B cell (primary cell): ENCODE data around the gene ANKFY1. TPM values are rescaled to one million over a fixed set of nuclear protein-coding genes. Genes with fewer than 3 reads are reported as not detected.

Source experiments
- ATAC-seq: fragments of 200-7000 bp; cut with Tn5 transposase; one replicate; pipeline ENCODE4 v1.10.0; 2021; ENCODE audit warnings: low read depth, mild to moderate bottlenecking, moderate number of reproducible peaks, moderate library complexity
- CTCF ChIA-PET: fragments of 350-600 bp; sonication (Branson Sonifier 250); formaldehyde crosslinking; loops from one replicate; lab custom pipeline; 2021; ENCODE audit warnings: antibody characterized with exemption, inconsistent platforms; lab: Charles Lee
- POLR2A ChIA-PET: fragments of 350-600 bp; sonication (Branson Sonifier 250); formaldehyde crosslinking; loops from one replicate; lab custom pipeline; 2021; ENCODE audit warnings: antibody characterized with exemption; lab: Charles Lee
- DNase-seq: peaks from one replicate; pipeline ENCODE4 v3.0.0; 2013
- H2AFZ ChIP-seq: 2 replicates; pipeline ENCODE4 v1.6.1; 2012; ENCODE audit warnings: mild to moderate bottlenecking, low read depth, low read length; ENCODE audit not compliant: insufficient read depth, poor library complexity, severe bottlenecking
- H3K27ac ChIP-seq, 2 donors: 1 replicate in 1 of 2; 2 replicates in 1 of 2; pipeline ENCODE4 v1.5.1; 2012 to 2013; ENCODE audit warnings: low read length in 2 of 2, mild to moderate bottlenecking in 2 of 2, moderate library complexity in 1 of 2
- H3K27me3 ChIP-seq, 4 experiments: fragments of 200-600 bp in 1 of 4; sonication (generic) in 1 of 4; replicated peaks in 1 of 4; 1 replicate in 2 of 4; 2 replicates in 2 of 4; pipeline versions ENCODE4 v1.6.1 to v1.7.0; 2013 to 2016; ENCODE audit warnings: low read length in 3 of 4, mild to moderate bottlenecking in 2 of 4, mixed read lengths in 1 of 4, moderate library complexity in 1 of 4; ENCODE audit not compliant: insufficient read depth in 4 of 4, control insufficient read depth in 3 of 4; ENCODE audit errors: control extremely low read depth in 1 of 4
- H3K36me3 ChIP-seq, 2 experiments: replicated peaks in 1 of 2; 1 replicate in 1 of 2; 2 replicates in 1 of 2; pipeline versions ENCODE4 v1.6.1 to v1.7.1; 2013; ENCODE audit warnings: low read length in 1 of 2; ENCODE audit not compliant: insufficient read depth in 2 of 2, control insufficient read depth in 1 of 2; ENCODE audit errors: control extremely low read depth in 1 of 2, extremely low read depth in 1 of 2
- H3K4me1 ChIP-seq, 2 donors: fragments of 200-600 bp in 1 of 2; sonication (generic) in 1 of 2; 1 replicate in 1 of 2; 2 replicates in 1 of 2; pipeline versions ENCODE4 v1.5.1 to v1.6.1; 2013 to 2017; ENCODE audit warnings: low read length in 2 of 2; ENCODE audit not compliant: control insufficient read depth in 2 of 2, insufficient read depth in 2 of 2
- H3K4me2 ChIP-seq: replicated peaks from 2 replicates; pipeline ENCODE3; 2012; ENCODE audit warnings: mild to moderate bottlenecking, low read depth, low read length; ENCODE audit not compliant: poor library complexity, severe bottlenecking
- H3K4me3 ChIP-seq, 5 experiments: fragments of 200-600 bp in 1 of 5; sonication (generic) in 1 of 5; 1 replicate in 3 of 5; 2 replicates in 2 of 5; pipeline versions ENCODE4 v1.5.1 to v1.7.0; 2011 to 2016; ENCODE audit warnings: low read length in 4 of 5, mild to moderate bottlenecking in 4 of 5, low read depth in 2 of 5, control low read depth in 1 of 5, moderate library complexity in 1 of 5; ENCODE audit not compliant: insufficient read depth in 1 of 5; ENCODE audit errors: control extremely low read depth in 1 of 5, extremely low read depth in 1 of 5
- H3K79me2 ChIP-seq: fragments of 200-600 bp; sonication (generic); one replicate; pipeline ENCODE4 v1.6.0; 2016; ENCODE audit warnings: low read length; ENCODE audit not compliant: control insufficient read depth, insufficient read depth
- H3K9ac ChIP-seq: fragments of 200-600 bp; sonication (generic); 2 replicates; pipeline ENCODE4 v1.6.1; 2017; ENCODE audit warnings: mild to moderate bottlenecking, low read length, moderate library complexity
- H3K9me3 ChIP-seq, 3 donors: one replicate each; pipeline versions ENCODE4 v1.6.1 to v1.7.1; 2013; ENCODE audit warnings: low read length in 2 of 3; ENCODE audit not compliant: control insufficient read depth in 2 of 3, insufficient read depth in 1 of 3; ENCODE audit errors: control extremely low read depth in 1 of 3
- H4K20me1 ChIP-seq: 2 replicates; pipeline ENCODE4 v1.6.0; 2012; ENCODE audit warnings: mild to moderate bottlenecking, low read length; ENCODE audit not compliant: insufficient read depth, control insufficient read depth, poor library complexity, severe bottlenecking
- H3K27ac Mint-ChIP-seq: one replicate; pipeline ENCODE4 v1.8.0; 2021; ENCODE audit warnings: mixed read lengths
- H3K27me3 Mint-ChIP-seq: one replicate; pipeline ENCODE4 v1.8.0; 2021; ENCODE audit warnings: mixed read lengths
- H3K4me1 Mint-ChIP-seq: one replicate; pipeline ENCODE4 v1.8.0; 2021; ENCODE audit warnings: mixed read lengths
- H3K4me3 Mint-ChIP-seq: one replicate; pipeline ENCODE4 v1.8.0; 2021; ENCODE audit warnings: mixed read lengths
- H3K9me3 Mint-ChIP-seq: one replicate; pipeline ENCODE4 v1.8.0; 2022; ENCODE audit warnings: mixed read lengths; ENCODE audit not compliant: insufficient read depth
- EZH2 ChIP-seq: IDR thresholded peaks from 2 replicates; pipeline ENCODE4 v1.6.1; 2012; ENCODE audit warnings: borderline replicate concordance, low read depth, mild to moderate bottlenecking, moderate library complexity, low read length; ENCODE audit not compliant: insufficient read depth, poor library complexity, severe bottlenecking
- WGBS: methylation state at CpG from one replicate; pipeline ENCODE4 v1.1.5; 2013; ENCODE audit warnings: missing lambda C conversion rate; ENCODE audit not compliant: insufficient coverage; 5-methylcytosine and 5-hydroxymethylcytosine counted together
- intact Hi-C: fragments of 100-400 bp; cut with micrococcal nuclease; formaldehyde crosslinking; loops from one replicate; pipeline ENCODE4 v1.10.0; 2022
- polyA plus RNA-seq: library from polyadenylated mRNA; depleted of rRNA; stranded (reverse); fragments of >200 nt; gene quantifications from 2 replicates; pipeline ENCODE4 v1.2.3, GENCODE V29; 2012
- total RNA-seq, 2 donors: library from RNA; stranded (reverse); fragments of 120-200 nt in 1 of 2; gene quantifications; 1 replicate in 1 of 2; 2 replicates in 1 of 2; pipeline versions ENCODE4 v1.2.3 to v1.2.4, GENCODE V29; 2013 to 2022
- TF ChIP-seq, protein P1 (sequence below): fragments of 200-600 bp; IDR thresholded peaks from one replicate; pipeline ENCODE4 v1.8.0; 2022; ENCODE audit warnings: antibody characterized with exemption, mild to moderate bottlenecking

Gene ANKFY1
- total and polyA plus RNA-seq, 2 donors (not counting 1 experiment from before 2014, with no cell fraction given) = 23.1 to 63.9 TPM

DNA sequence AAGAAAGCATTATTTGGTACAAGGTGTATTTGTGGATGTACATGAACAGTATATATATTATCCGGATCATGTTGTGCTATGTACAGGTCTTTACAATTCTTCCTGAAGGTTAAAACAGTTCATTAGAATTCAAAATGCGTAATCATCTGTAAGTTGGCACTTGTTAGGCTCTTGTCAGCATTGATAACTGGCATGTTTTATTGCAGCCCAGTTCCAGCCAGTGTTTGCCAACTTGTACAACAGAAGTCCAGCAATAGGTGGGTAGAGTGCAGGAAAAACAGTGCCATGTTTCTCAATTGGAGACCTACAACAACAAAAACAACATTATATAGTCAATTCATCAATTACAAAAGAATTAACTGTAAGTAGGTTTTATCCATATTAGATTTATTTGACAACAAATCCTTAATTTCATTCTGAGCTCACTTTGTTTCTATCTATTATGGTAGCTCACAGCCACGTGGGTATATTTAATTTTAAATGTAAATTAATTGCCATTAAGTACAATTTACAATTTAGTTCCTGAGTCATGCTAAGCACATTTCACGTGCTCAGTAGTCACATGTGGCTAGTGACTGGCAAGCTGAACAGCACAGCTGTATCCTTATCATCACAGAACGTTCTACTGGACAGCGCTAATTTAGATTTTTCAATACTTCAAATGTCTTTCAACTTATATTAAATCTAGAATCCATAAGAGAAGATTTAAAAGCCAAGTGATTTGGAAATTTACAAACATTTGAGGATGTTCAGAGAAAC is 8.6 kb upstream of the ANKFY1 start:
- DNase-seq = no peak
- H3K4me1 ChIP-seq = no peaks in the 10 kb centered on the region
- Mint-ChIP-seq H3K27me3 (no peaks in the 10 kb centered on the region), H3K4me3 (no peak overlapping the region), H3K27ac (no peak overlapping the region), H3K9me3 (no peaks in the 10 kb centered on the region), H3K4me1 (no peaks in the 10 kb centered on the region)
- POLR2A ChIA-PET = no interaction called here
- no peak for ATAC-seq
- WGBS = 100% methylated on average over 2 of the region's 6 CpGs
- H3K27me3 ChIP-seq = no peaks in the 10 kb centered on the region
- CTCF ChIA-PET = interaction anchor here (1.1 to 1.4 kb wide), 2 partner anchors 18 to 56 kb away, joined by 4 read pairs; no protein-coding TSS in a partner anchor
- H3K27ac ChIP-seq = no peak overlapping the region
- H3K9me3 ChIP-seq = no peaks in the 10 kb centered on the region
- H4K20me1 ChIP-seq = peaks cover 11% of the 10 kb centered on the region
- no peak for TF ChIP-seq EZH2
- TF ChIP-seq, protein P1, sequence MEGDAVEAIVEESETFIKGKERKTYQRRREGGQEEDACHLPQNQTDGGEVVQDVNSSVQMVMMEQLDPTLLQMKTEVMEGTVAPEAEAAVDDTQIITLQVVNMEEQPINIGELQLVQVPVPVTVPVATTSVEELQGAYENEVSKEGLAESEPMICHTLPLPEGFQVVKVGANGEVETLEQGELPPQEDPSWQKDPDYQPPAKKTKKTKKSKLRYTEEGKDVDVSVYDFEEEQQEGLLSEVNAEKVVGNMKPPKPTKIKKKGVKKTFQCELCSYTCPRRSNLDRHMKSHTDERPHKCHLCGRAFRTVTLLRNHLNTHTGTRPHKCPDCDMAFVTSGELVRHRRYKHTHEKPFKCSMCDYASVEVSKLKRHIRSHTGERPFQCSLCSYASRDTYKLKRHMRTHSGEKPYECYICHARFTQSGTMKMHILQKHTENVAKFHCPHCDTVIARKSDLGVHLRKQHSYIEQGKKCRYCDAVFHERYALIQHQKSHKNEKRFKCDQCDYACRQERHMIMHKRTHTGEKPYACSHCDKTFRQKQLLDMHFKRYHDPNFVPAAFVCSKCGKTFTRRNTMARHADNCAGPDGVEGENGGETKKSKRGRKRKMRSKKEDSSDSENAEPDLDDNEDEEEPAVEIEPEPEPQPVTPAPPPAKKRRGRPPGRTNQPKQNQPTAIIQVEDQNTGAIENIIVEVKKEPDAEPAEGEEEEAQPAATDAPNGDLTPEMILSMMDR = no peak
- intact Hi-C loops = no loop called here
- no peak overlapping the region for H2AFZ ChIP-seq
- H3K79me2 ChIP-seq = peaks cover 15% of the 10 kb centered on the region
- H3K4me2 ChIP-seq = no peak overlapping the region
- H3K36me3 ChIP-seq = peaks cover 0 to 45% of the 10 kb centered on the region in 2 experiments
- H3K4me3 ChIP-seq = no peak overlapping the region
- no peak overlapping the region for H3K9ac ChIP-seq

DNA sequence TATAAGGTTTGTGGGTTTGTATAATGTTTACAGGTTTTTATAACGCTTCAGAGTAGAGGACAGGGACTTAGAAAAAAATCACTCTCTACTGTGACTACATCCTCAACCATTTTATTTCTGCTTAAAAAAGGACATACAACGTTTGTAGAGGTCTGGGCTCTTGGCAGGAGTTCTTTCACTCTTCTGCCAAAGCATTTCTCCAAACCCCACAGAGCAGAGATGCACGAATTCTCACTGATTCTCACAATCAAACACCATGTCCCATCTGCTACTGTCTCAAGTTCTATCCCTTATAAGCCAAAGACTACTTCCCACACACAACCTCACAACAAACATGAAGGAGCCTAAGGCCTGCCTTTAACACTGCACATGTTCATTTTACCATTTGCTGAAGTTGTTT is 7.0 kb upstream of the ANKFY1 start:
- no peak overlapping the region for H2AFZ ChIP-seq
- no peaks in the 10 kb centered on the region for H3K27me3 ChIP-seq
- H3K4me1 Mint-ChIP-seq = no peaks in the 10 kb centered on the region
- 96% methylated on average over 2 of the region's 3 CpGs for WGBS
- ATAC-seq = no peak
- no peaks in the 10 kb centered on the region for H3K4me1 ChIP-seq
- no peak overlapping the region for H3K27ac ChIP-seq
- DNase-seq = no peak
- no peak overlapping the region for H3K9ac ChIP-seq
- H3K4me3 ChIP-seq = no peak overlapping the region
- no peaks in the 10 kb centered on the region for H3K9me3 Mint-ChIP-seq
- no peak overlapping the region for H3K27ac Mint-ChIP-seq
- H3K79me2 ChIP-seq = peaks cover 2% of the 10 kb centered on the region
- no peaks in the 10 kb centered on the region for H3K9me3 ChIP-seq
- peaks cover 0 to 31% of the 10 kb centered on the region in 2 experiments for H3K36me3 ChIP-seq
- H3K27me3 Mint-ChIP-seq = no peaks in the 10 kb centered on the region
- TF ChIP-seq, protein P1 = no peak
- TF ChIP-seq EZH2 = no peak
- H4K20me1 ChIP-seq = peaks cover 8% of the 10 kb centered on the region
- H3K4me2 ChIP-seq = no peak overlapping the region
- H3K4me3 Mint-ChIP-seq = no peak overlapping the region
- ChIA-PET CTCF (no interaction called here), POLR2A (interaction anchor here (0.7 kb wide), 1 partner anchor 43 kb away, joined by 3 read pairs; no protein-coding TSS in a partner anchor)
- intact Hi-C loops = no loop called here
